NT2/D1 (cell line): ENCODE results near the gene CDH4.

ENCODE experiments used
- SUZ12 ChIP-seq: IDR thresholded peaks from 2 replicates; pipeline ENCODE4 v1.6.1; 2011; ENCODE audit not compliant: insufficient read length, insufficient read depth; ENCODE audit errors: extremely low read depth
- YY1 ChIP-seq: IDR thresholded peaks from 2 replicates; pipeline ENCODE4 v1.6.1; 2011; ENCODE audit not compliant: insufficient read length, insufficient read depth
- ZNF274 ChIP-seq: IDR thresholded peaks from 2 replicates; pipeline ENCODE4 v1.6.1; 2011; ENCODE audit warnings: mild to moderate bottlenecking, low read depth, low read length

DNA sequence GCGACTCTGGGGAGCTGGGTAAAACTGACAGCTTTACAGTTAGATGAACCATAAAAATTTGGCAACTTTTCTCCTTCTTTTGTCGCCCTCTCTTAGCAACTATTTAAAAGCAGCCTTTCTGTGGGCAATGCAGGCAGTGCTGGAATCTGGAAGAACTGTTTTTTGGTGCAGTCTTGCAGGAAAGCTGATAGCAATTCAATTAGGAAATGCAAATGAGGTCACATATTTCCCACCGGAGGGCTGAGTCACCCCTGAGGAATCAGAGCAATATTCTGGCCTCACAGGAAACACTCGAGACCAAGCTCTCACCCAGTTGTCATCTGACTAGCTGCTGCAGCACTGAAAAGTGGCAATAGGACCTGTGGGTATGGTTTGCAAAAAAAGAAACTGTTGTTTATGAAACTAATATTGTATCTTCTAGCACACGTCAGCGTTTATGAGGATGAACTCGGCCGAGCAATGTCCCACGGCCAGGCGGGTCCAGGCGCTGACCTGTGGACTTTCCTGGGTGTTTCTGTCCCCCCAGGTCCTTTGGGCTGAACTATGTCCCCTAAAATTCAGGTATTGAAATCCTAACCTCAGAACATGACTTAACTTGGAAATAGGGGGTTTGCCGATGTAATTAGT, 501.4 kb downstream of the CDH4 start:
- TF ChIP-seq ZNF274 (no peak), YY1 (no peak), SUZ12 (no peak)
